Measurements from ENCODE around the gene CNEP1R1. TPM values are rescaled to one million over a fixed set of nuclear protein-coding genes. Genes with fewer than 3 reads are reported as not detected.

Gene CNEP1R1
- total RNA-seq, 2 donors from 2014 or later: 20.2 to 24.9 TPM

- no peaks in the 10 kb centered on the region for H3K9me3 Mint-ChIP-seq
These were observed 2.8 kb downstream of the CNEP1R1 start for GRCh38 chr16:50027829-50028228.

DNA sequence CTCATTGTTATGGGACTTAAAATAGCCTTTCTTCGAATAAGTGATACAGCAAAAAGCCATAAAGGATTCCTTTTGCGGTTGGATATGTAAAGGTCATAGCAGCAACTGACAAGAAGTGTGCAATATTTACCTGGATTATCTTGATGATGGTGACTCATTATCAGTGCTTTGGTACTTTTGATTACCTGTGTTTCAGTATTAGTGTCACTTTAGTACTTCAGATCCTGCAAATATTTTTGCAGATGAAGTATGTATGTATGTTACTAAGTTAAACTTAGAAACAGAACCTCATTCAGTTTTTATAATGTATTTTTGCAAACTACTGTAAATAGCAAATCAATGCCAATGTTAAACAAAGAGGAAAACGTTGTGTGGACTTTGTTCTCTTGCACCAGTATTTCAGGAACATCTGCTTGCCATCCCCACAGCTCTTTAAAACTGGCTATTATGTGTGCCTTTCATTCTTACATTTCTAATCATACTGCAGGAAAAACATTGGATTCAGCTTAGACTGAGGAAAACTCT is 10.5 kb downstream of the CNEP1R1 start:
- TF ChIP-seq, protein P1, sequence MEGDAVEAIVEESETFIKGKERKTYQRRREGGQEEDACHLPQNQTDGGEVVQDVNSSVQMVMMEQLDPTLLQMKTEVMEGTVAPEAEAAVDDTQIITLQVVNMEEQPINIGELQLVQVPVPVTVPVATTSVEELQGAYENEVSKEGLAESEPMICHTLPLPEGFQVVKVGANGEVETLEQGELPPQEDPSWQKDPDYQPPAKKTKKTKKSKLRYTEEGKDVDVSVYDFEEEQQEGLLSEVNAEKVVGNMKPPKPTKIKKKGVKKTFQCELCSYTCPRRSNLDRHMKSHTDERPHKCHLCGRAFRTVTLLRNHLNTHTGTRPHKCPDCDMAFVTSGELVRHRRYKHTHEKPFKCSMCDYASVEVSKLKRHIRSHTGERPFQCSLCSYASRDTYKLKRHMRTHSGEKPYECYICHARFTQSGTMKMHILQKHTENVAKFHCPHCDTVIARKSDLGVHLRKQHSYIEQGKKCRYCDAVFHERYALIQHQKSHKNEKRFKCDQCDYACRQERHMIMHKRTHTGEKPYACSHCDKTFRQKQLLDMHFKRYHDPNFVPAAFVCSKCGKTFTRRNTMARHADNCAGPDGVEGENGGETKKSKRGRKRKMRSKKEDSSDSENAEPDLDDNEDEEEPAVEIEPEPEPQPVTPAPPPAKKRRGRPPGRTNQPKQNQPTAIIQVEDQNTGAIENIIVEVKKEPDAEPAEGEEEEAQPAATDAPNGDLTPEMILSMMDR (conservative IDR thresholded peaks at IDR 0.05): no peak
- peaks cover 48% of the 10 kb centered on the region for H3K36me3 ChIP-seq (ENCODE audit: control insufficient read depth, insufficient read depth, low read length)
- no peaks in the 10 kb centered on the region for H3K4me1 ChIP-seq (ENCODE audit: control insufficient read depth, insufficient read depth, low read length)
- H3K9me3 ChIP-seq (ENCODE audit: control insufficient read depth, low read length): no peaks in the 10 kb centered on the region
- H3K9ac ChIP-seq (ENCODE audit: extremely low read depth, low read length, poor library complexity, severe bottlenecking): no peak overlapping the region
- WGBS, 2 experiments (ENCODE audit: insufficient coverage in 1 of 2, insufficient read length in 1 of 2): 90 to 100% methylated on average over 2 to 3 of the region's 3 CpGs
- no peak overlapping the region for H3K4me3 ChIP-seq (ENCODE audit: low read length)
- Mint-ChIP-seq H3K4me3 (no peak overlapping the region), H3K9me3 (no peaks in the 10 kb centered on the region), H3K27me3 (ENCODE audit: insufficient read depth) (no peaks in the 10 kb centered on the region), H3K36me3 (ENCODE audit: low read depth) (peaks cover 38% of the 10 kb centered on the region), H3K27ac (no peak overlapping the region), H3K4me1 (peaks cover 11% of the 10 kb centered on the region)
- no peak overlapping the region for H3K27ac ChIP-seq (ENCODE audit: low read depth, low read length)
- no peak for DNase-seq
- no peaks in the 10 kb centered on the region for H3K27me3 ChIP-seq (ENCODE audit: control insufficient read depth, insufficient read depth, low read length, poor library complexity, severe bottlenecking)

More at GRCh38 chr16:50027829-50028228, 2.8 kb downstream of the CNEP1R1 start:
- Mint-ChIP-seq H3K27ac (no peak overlapping the region), H3K4me1 (peaks cover 9% of the 10 kb centered on the region), H3K4me3 (no peak overlapping the region), H3K27me3 (ENCODE audit: insufficient read depth) (no peaks in the 10 kb centered on the region), H3K36me3 (ENCODE audit: low read depth) (peaks cover 34% of the 10 kb centered on the region)
- H3K27me3 ChIP-seq (ENCODE audit: control insufficient read depth, insufficient read depth, low read length, poor library complexity, severe bottlenecking): no peaks in the 10 kb centered on the region
- peaks cover 52% of the 10 kb centered on the region for H3K36me3 ChIP-seq (ENCODE audit: control insufficient read depth, insufficient read depth, low read length)
- no peak overlapping the region for H3K4me3 ChIP-seq (ENCODE audit: low read length)
- no peaks in the 10 kb centered on the region for H3K9me3 ChIP-seq (ENCODE audit: control insufficient read depth, low read length)
- WGBS, 2 experiments (ENCODE audit: insufficient coverage in 1 of 2, insufficient read length in 1 of 2): 96% methylated on average over 4 to 5 of the region's 5 CpGs
- DNase-seq: no peak
- no peak overlapping the region for H3K27ac ChIP-seq (ENCODE audit: low read depth, low read length)
- no peaks in the 10 kb centered on the region for H3K4me1 ChIP-seq (ENCODE audit: control insufficient read depth, insufficient read depth, low read length)
- no peak overlapping the region for H3K9ac ChIP-seq (ENCODE audit: extremely low read depth, low read length, poor library complexity, severe bottlenecking)
- TF ChIP-seq, protein P1 (conservative IDR thresholded peaks at IDR 0.05): no peak

DNA sequence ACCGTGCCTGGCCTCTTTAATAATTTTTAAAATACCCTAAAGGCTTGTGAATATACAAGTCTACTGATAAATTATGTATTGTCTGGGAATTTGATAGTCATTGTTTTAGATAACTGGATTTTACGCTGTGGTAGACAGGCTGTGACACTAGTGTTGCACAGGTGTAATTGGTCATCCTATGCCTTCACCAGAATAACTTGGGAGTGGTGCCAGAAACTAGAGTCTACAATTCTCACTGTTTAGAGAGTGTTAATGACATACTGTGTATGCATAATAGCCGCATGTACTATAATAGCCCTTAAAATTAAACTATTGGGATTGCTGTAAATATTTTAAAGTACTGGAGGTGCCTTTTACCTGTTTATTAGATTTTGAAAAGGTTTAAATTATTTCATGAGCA is 11.4 kb downstream of the CNEP1R1 start:
- Mint-ChIP-seq H3K9me3 (no peaks in the 10 kb centered on the region), H3K36me3 (ENCODE audit: low read depth) (peaks cover 36% of the 10 kb centered on the region)
- DNase-seq: no peak

More for the DNA sequence above, 11.4 kb downstream of the CNEP1R1 start:
- 100% methylated on average over 3 of the region's 3 CpGs; no CpG with 5 or more reads in 1 of the 2 experiments for WGBS, 2 experiments (ENCODE audit: insufficient coverage in 1 of 2, insufficient read length in 1 of 2)
- Mint-ChIP-seq H3K27ac (no peak overlapping the region), H3K4me3 (no peak overlapping the region), H3K4me1 (peaks cover 11% of the 10 kb centered on the region), H3K27me3 (ENCODE audit: insufficient read depth) (no peaks in the 10 kb centered on the region)
- Histone ChIP-seq H3K4me3 (ENCODE audit: low read length) (no peak overlapping the region), H3K9me3 (ENCODE audit: control insufficient read depth, low read length) (no peaks in the 10 kb centered on the region), H3K36me3 (ENCODE audit: control insufficient read depth, insufficient read depth, low read length) (peaks cover 40% of the 10 kb centered on the region), H3K9ac (ENCODE audit: extremely low read depth, low read length, poor library complexity, severe bottlenecking) (no peak overlapping the region), H3K27ac (ENCODE audit: low read depth, low read length) (no peak overlapping the region), H3K4me1 (ENCODE audit: control insufficient read depth, insufficient read depth, low read length) (no peaks in the 10 kb centered on the region), H3K27me3 (ENCODE audit: control insufficient read depth, insufficient read depth, low read length, poor library complexity, severe bottlenecking) (no peaks in the 10 kb centered on the region)
- TF ChIP-seq, protein P1 (conservative IDR thresholded peaks at IDR 0.05): no peak
